ENCODE data around the gene YIPF6.
"Not testable (repeated sequence)": the region's sequence is repeated elsewhere in the genome, so short reads cannot be mapped to it uniquely, and the experiment has no call there.

Gene YIPF6

GRCh38 chrX:68486198-68486597 lies 12.7 kb upstream of the YIPF6 start:
- H3K9me3 ChIP-seq (ENCODE audit: control insufficient read depth in 2 of 2, low read length in 2 of 2); H3K9ac ChIP-seq (ENCODE audit: low read length in 2 of 2); H3K27me3 ChIP-seq (ENCODE audit: control insufficient read depth in 1 of 2, insufficient read depth in 2 of 2, low read length in 2 of 2); H3K4me1 ChIP-seq (ENCODE audit: control insufficient read depth, insufficient read depth, low read length); H3K36me3 ChIP-seq (ENCODE audit: control insufficient read depth in 2 of 2, insufficient read depth in 2 of 2, low read length in 2 of 2); H3K4me3 ChIP-seq (ENCODE audit: low read length in 2 of 2); H3K27ac ChIP-seq (ENCODE audit: low read length): not testable (repeated sequence)

- H3K36me3 ChIP-seq (ENCODE audit: control insufficient read depth in 2 of 2, insufficient read depth in 2 of 2, low read length in 2 of 2), result no peaks in the 10 kb centered on the region
- no peaks in the 10 kb centered on the region for H3K4me1 ChIP-seq (ENCODE audit: control insufficient read depth, insufficient read depth, low read length)
- peaks cover 0 to 2% of the 10 kb centered on the region in 2 donors for H3K27me3 ChIP-seq (ENCODE audit: control insufficient read depth in 1 of 2, insufficient read depth in 2 of 2, low read length in 2 of 2)
- peaks cover 0 to 2% of the 10 kb centered on the region in 2 donors for H3K9me3 ChIP-seq (ENCODE audit: control insufficient read depth in 2 of 2, low read length in 2 of 2)
- H3K27ac ChIP-seq (ENCODE audit: low read length), result no peak overlapping the region
- H3K9ac ChIP-seq (ENCODE audit: low read length in 2 of 2), result no peak overlapping the region
- no peak overlapping the region for H3K4me3 ChIP-seq (ENCODE audit: low read length in 2 of 2)
Observed at GRCh38 chrX:68487254-68487653, 11.6 kb upstream of the YIPF6 start.

- no peaks in the 10 kb centered on the region for H3K36me3 ChIP-seq (ENCODE audit: control insufficient read depth in 2 of 2, insufficient read depth in 2 of 2, low read length in 2 of 2)
- H3K9ac ChIP-seq (ENCODE audit: low read length in 2 of 2), result no peak overlapping the region
- H3K9me3 ChIP-seq (ENCODE audit: control insufficient read depth in 2 of 2, low read length in 2 of 2), result peaks cover 0 to 2% of the 10 kb centered on the region in 2 donors
- no peak overlapping the region for H3K4me3 ChIP-seq (ENCODE audit: low read length in 2 of 2)
- no peak overlapping the region for H3K27ac ChIP-seq (ENCODE audit: low read length)
- H3K27me3 ChIP-seq (ENCODE audit: control insufficient read depth in 1 of 2, insufficient read depth in 2 of 2, low read length in 2 of 2), result peaks cover 0 to 2% of the 10 kb centered on the region in 2 donors
- H3K4me1 ChIP-seq (ENCODE audit: control insufficient read depth, insufficient read depth, low read length), result no peaks in the 10 kb centered on the region
Observed at GRCh38 chrX:68487924-68488323, 10.9 kb upstream of the YIPF6 start.

- H3K4me1 ChIP-seq (ENCODE audit: control insufficient read depth, insufficient read depth, low read length), result no peaks in the 10 kb centered on the region
- H3K36me3 ChIP-seq (ENCODE audit: control insufficient read depth in 2 of 2, insufficient read depth in 2 of 2, low read length in 2 of 2), result no peaks in the 10 kb centered on the region
- no peak overlapping the region for H3K4me3 ChIP-seq (ENCODE audit: low read length in 2 of 2)
- H3K27me3 ChIP-seq (ENCODE audit: control insufficient read depth in 1 of 2, insufficient read depth in 2 of 2, low read length in 2 of 2), result peaks cover 0 to 2% of the 10 kb centered on the region in 2 donors
- H3K9me3 ChIP-seq (ENCODE audit: control insufficient read depth in 2 of 2, low read length in 2 of 2), result peaks cover 0 to 2% of the 10 kb centered on the region in 2 donors
- no peak overlapping the region for H3K27ac ChIP-seq (ENCODE audit: low read length)
- no peak overlapping the region for H3K9ac ChIP-seq (ENCODE audit: low read length in 2 of 2)
Observed at GRCh38 chrX:68488657-68489056, 10.2 kb upstream of the YIPF6 start.

- no peaks in the 10 kb centered on the region for H3K4me1 ChIP-seq (ENCODE audit: control insufficient read depth, insufficient read depth, low read length)
- H3K4me3 ChIP-seq (ENCODE audit: low read length in 2 of 2), result no peak overlapping the region
- H3K27ac ChIP-seq (ENCODE audit: low read length), result no peak overlapping the region
- H3K36me3 ChIP-seq (ENCODE audit: control insufficient read depth in 2 of 2, insufficient read depth in 2 of 2, low read length in 2 of 2), result no peaks in the 10 kb centered on the region
- peaks cover 0 to 4% of the 10 kb centered on the region in 2 donors for H3K27me3 ChIP-seq (ENCODE audit: control insufficient read depth in 1 of 2, insufficient read depth in 2 of 2, low read length in 2 of 2)
- H3K9me3 ChIP-seq (ENCODE audit: control insufficient read depth in 2 of 2, low read length in 2 of 2), result peaks cover 0 to 2% of the 10 kb centered on the region in 2 donors
- H3K9ac ChIP-seq (ENCODE audit: low read length in 2 of 2), result no peak overlapping the region
Observed at GRCh38 chrX:68490644-68491043, 8.2 kb upstream of the YIPF6 start.

GRCh38 chrX:68492583-68492982 lies 6.3 kb upstream of the YIPF6 start:
- Histone ChIP-seq H3K36me3 (ENCODE audit: control insufficient read depth in 2 of 2, insufficient read depth in 2 of 2, low read length in 2 of 2) (no peaks in the 10 kb centered on the region), H3K4me3 (ENCODE audit: low read length in 2 of 2) (no peak overlapping the region), H3K27ac (ENCODE audit: low read length) (no peak overlapping the region), H3K9ac (ENCODE audit: low read length in 2 of 2) (no peak overlapping the region), H3K9me3 (ENCODE audit: control insufficient read depth in 2 of 2, low read length in 2 of 2) (peaks cover 0 to under 1% of the 10 kb centered on the region in 2 donors), H3K4me1 (ENCODE audit: control insufficient read depth, insufficient read depth, low read length) (no peaks in the 10 kb centered on the region), H3K27me3 (ENCODE audit: control insufficient read depth in 1 of 2, insufficient read depth in 2 of 2, low read length in 2 of 2) (peaks cover 0 to 4% of the 10 kb centered on the region in 2 donors)

GRCh38 chrX:68493776-68494175 lies 5.1 kb upstream of the YIPF6 start:
- H3K4me3 ChIP-seq (ENCODE audit: low read length in 2 of 2); H3K36me3 ChIP-seq (ENCODE audit: control insufficient read depth in 2 of 2, insufficient read depth in 2 of 2, low read length in 2 of 2); H3K27ac ChIP-seq (ENCODE audit: low read length); H3K27me3 ChIP-seq (ENCODE audit: control insufficient read depth in 1 of 2, insufficient read depth in 2 of 2, low read length in 2 of 2); H3K9me3 ChIP-seq (ENCODE audit: control insufficient read depth in 2 of 2, low read length in 2 of 2); H3K9ac ChIP-seq (ENCODE audit: low read length in 2 of 2); H3K4me1 ChIP-seq (ENCODE audit: control insufficient read depth, insufficient read depth, low read length): not testable (repeated sequence)

GRCh38 chrX:68498044-68498507 lies 775 bp upstream of the YIPF6 start:
- Histone ChIP-seq H3K4me3 (ENCODE audit: low read length in 2 of 2) (peak overlapping the region; percentile 86), H3K9ac (ENCODE audit: low read length in 2 of 2) (peak overlapping the region; percentile 92 to 96), H3K27ac (ENCODE audit: low read length) (peak overlapping the region; percentile 90), H3K4me1 (ENCODE audit: control insufficient read depth, insufficient read depth, low read length) (peaks cover 5% of the 10 kb centered on the region), H3K9me3 (ENCODE audit: control insufficient read depth in 2 of 2, low read length in 2 of 2) (no peaks in the 10 kb centered on the region), H3K36me3 (ENCODE audit: control insufficient read depth in 2 of 2, insufficient read depth in 2 of 2, low read length in 2 of 2) (no peaks in the 10 kb centered on the region), H3K27me3 (ENCODE audit: control insufficient read depth in 1 of 2, insufficient read depth in 2 of 2, low read length in 2 of 2) (peaks cover 0 to 4% of the 10 kb centered on the region in 2 donors)

- Histone ChIP-seq H3K27me3 (ENCODE audit: control insufficient read depth in 1 of 2, insufficient read depth in 2 of 2, low read length in 2 of 2) (peaks cover 0 to 3% of the 10 kb centered on the region in 2 donors), H3K4me3 (ENCODE audit: low read length in 2 of 2) (peak overlapping the region; percentile 86), H3K4me1 (ENCODE audit: control insufficient read depth, insufficient read depth, low read length) (peaks cover 5% of the 10 kb centered on the region), H3K27ac (ENCODE audit: low read length) (peak overlapping the region; percentile 90), H3K9ac (ENCODE audit: low read length in 2 of 2) (peak overlapping the region; percentile 92 to 96), H3K9me3 (ENCODE audit: control insufficient read depth in 2 of 2, low read length in 2 of 2) (no peaks in the 10 kb centered on the region), H3K36me3 (ENCODE audit: control insufficient read depth in 2 of 2, insufficient read depth in 2 of 2, low read length in 2 of 2) (no peaks in the 10 kb centered on the region)
Observed at GRCh38 chrX:68499543-68500504, 973 bp downstream of the YIPF6 start.

- Histone ChIP-seq H3K4me3 (ENCODE audit: low read length in 2 of 2) (no peak overlapping the region), H3K4me1 (ENCODE audit: control insufficient read depth, insufficient read depth, low read length) (no peaks in the 10 kb centered on the region), H3K27ac (ENCODE audit: low read length) (no peak overlapping the region), H3K9ac (ENCODE audit: low read length in 2 of 2) (no peak overlapping the region), H3K27me3 (ENCODE audit: control insufficient read depth in 1 of 2, insufficient read depth in 2 of 2, low read length in 2 of 2) (no peaks in the 10 kb centered on the region), H3K9me3 (ENCODE audit: control insufficient read depth in 2 of 2, low read length in 2 of 2) (no peaks in the 10 kb centered on the region), H3K36me3 (ENCODE audit: control insufficient read depth in 2 of 2, insufficient read depth in 2 of 2, low read length in 2 of 2) (no peaks in the 10 kb centered on the region)
Observed at GRCh38 chrX:68503836-68504636, 5.2 kb downstream of the YIPF6 start.

All from stomach smooth muscle (tissue), 2 donors.